GM18526 (cell line): ENCODE results near the gene EYA2.

ENCODE experiments used
- POLR2A ChIP-seq: IDR thresholded peaks from 3 replicates; pipeline ENCODE4 v1.6.1; 2011; ENCODE audit not compliant: insufficient read length; ENCODE audit errors: extremely low read depth

The EYA2 gene

DNA sequence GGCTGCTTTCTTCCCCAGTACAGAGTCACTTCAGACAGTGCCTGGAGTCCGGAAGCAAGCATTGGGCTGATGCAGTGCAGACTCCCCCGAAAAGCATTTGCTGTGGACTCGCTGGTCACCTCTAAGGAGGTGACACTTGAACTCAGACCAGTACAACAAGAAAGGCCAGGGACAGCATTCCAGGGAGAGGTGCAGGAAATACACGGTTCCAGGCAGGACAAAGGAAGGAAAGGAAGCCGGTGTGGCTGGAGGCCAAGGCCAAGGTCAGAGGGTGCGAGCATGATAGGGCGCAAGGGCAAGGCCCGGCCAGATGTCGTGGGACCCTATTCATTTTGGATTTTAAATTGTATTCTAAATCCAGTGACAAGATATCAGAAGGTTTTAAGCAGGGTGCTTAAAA lies 300.9 kb downstream of the EYA2 start:
- no peak for TF ChIP-seq POLR2A

DNA sequence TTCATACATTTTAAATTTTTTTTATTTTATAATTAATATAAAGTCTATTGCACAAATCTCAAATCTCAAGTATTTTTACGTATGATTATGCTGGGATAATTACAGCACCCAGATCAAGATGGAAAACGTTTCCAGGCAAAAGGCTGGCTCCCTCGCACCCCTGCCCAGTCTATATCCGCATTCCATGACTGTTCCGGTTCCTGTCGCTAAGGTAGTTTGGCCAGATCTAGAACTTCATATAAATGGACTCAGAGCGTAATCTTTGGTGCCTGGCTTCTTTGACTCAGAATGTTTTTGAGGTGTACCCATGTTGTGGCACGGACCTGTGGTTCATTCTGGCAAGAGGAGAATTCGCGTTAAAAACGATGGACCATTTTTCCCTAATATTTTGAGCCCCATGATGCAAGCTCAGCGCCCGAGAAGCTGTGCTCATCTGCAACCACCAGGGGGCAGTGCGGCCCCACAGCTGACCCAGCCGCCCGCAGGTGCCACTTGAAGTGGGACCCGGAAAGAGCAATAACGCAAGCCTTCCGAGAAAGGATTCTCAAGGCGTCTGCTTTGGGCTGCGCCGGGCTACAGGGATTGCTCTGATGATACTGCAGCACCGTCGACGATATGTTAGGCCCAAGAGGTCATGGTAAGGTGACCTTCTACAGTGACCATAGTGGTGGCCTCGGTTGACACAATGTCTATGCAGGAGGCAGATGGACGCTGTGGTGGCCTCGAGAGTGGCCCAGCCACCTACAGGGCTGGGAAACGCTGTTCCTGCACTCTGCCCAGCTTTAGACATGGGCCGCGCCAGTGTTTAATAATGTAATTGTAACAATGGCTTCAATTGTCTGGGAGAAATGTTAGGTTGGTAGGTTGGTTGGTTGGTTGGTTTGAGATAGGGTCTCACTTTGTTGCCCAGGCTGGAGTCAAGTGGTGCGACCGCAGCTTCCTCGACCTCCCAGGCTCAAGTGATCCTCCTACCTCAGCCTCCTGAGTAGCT lies 301.7 kb downstream of the EYA2 start:
- TF ChIP-seq POLR2A, result no peak

DNA sequence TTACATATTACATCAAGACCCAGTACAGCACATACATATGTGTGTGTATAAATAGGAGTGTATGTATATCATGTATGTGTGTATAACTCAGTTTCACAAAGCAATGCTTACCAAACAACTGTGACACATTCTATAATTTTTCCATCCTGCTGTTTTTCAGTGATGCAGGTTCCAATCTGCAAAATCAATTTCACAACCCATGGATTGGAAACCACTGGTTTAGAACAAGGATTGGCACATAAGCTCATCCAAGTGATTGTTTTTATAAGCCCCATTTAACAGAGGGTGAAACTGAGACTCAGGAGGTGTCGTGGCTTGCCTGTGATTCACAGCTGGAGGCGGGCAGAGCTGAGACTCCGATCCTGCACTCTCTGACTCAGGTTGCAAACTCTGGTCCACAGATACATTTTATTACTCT lies 303.6 kb downstream of the EYA2 start:
- no peak for TF ChIP-seq POLR2A

DNA sequence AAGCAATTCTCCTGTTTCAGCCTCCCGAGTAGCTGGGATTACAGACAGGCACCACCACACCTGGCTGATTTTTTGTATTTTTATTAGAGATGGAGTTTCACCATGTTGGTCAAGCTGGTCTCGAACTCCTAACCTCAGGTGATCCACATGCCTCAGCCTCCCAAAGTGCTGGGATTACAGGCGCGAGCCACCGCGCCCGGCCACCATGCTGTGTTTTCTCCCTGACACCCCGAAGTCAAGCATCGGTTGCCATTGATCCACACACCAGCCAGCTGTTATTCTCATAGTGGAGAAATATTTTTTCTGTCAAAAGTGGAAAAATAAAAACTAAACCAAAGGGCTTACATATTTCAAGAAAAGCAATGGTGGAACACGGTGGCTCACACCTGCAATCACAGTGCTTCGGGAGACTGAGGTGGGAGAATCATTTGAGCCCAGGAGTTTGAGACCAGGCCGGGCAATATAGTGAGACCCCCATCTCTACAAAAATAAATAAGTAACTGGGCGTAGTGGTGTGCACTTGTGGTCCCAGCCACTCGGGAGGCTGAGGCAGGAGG lies 304.4 kb downstream of the EYA2 start:
- no peak for TF ChIP-seq POLR2A

DNA sequence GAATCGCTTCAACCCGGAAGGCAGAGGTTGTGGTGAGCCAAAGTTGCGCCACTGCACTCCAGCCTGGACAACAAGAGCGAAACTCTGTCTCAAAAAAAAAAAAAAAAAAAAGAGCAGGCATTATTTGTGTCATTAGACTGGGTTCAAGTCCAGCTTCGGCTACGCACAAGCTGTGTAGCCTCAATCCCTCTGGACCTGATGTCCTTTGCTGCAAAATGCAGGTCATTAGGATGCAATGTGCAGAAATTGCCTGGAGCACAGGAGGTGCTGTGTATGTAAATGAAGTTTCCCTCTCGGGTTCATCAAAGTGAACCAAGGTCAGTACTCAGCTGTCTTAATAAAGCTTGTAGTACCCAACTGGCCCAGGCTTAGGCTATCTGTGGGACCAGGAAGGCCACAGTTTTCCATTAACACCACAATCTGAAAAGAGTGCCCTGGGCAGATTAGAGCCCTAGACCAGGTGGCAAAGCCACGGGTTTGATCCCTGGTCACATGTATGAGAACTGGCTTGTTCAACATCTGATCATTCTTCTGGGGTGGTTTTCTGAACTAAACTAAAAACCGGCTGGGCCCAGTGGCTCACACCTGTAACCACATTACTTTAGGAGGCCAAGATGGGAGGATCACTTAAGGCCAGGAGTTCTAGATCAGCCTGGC lies 306.6 kb downstream of the EYA2 start:
- no peak for TF ChIP-seq POLR2A

DNA sequence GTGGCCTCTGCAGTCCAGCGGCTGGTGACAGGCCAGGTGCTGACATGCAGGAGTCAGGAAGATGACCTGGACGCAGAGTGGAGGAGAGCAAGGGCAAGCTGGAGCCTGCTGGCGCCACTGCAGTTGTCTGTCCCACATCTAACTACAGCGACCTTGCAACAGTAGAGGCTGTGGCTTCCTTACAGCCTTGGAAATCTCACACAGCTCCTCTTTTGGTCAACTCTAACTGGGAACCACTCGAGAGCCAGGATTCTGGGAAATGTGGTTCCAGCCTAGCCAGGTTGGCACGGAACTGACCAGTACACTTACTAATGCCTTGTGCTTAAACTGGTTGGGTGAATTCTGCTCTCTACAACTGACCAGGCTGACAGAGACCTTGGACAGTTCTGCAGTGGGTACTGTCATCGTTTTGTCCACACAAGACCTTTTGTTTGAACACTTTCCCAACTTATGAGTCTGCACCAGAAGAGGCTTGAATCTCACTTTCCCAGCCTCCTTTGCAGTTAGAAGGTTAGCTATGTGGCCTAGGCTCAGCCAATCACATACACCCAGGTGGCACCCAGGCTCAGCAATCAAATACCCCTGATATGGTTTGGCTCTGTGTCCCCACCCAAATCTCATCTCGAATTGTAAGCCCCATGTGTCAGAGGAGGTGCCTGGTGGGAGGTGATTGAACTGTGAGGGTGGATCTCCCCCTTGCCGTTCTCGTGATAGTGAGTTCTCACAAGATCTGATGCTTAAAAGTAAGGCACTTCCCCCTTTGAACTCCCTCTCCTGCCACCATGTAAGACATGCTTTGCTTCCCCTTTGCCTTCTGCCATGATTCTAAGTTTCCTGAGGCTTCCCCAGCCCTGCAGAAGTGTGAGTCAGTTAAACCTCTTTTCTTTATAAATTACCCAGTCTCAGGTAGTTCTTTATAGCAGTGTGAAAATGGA lies 308.4 kb downstream of the EYA2 start:
- TF ChIP-seq POLR2A, result no peak

DNA sequence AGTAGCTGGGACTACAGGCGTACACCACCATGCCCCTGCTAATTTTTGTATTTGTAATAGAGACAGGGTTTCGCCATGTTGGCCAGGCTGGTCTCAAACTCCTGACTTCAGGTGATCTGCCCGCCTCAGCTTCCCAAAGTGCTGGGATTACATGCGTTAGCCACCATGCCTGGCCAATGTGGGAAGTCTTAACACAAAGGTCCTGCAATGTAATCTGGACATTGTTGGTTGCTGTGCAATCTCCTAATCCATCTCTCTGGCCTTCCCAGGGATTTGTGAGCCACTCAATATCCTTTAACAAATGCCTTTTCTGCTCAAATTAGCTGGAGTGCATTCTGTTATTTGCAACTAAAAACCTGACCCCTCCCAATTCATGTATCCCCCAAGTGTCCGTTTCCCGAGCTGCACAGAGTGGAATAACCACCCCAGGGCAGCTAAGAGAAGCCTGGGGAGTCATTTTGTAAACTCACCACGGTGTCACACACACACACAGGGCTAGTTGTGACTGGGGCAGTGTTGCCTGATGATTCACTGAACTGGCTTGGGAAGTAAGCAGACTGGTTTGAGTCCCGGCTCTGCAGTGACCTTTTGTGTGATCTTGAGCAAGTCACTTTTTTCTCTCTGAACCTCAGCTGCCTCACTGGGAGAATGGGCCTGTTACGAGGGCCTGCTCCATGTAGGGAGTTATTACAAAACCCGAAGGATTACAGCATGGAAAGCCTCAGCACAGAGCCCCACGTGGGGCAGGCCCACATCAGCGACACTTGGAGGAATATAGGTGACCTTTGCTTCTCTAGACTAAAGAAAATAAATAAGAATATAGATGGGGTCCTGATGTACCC lies 309.6 kb downstream of the EYA2 start:
- TF ChIP-seq POLR2A, result no peak

DNA sequence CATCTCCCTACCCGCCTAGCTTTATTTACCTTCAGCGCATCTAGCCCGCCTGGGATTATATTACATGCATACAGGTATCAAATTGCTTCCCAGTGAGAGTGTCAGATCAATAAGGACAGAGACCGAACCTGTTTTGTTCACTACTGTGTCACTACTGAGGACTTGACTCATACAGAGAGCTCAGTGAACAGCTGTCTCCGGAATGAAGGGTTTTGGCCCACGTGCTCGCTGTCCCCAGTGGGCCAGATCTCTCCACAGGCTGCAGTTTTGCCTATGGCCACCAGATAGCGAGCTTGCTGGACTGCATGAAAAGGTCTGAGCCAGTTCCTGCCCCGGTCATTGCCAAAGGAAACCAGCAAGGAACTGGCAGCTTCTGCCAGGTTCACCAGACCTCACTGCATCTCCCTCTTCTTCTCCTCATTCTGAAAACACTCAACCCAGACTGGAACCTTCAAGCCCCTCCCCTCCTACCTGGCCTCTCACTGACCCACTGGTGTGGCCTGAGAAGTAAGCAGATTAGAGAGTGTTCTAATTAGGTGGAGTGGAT lies 311.0 kb downstream of the EYA2 start:
- TF ChIP-seq POLR2A, result no peak

DNA sequence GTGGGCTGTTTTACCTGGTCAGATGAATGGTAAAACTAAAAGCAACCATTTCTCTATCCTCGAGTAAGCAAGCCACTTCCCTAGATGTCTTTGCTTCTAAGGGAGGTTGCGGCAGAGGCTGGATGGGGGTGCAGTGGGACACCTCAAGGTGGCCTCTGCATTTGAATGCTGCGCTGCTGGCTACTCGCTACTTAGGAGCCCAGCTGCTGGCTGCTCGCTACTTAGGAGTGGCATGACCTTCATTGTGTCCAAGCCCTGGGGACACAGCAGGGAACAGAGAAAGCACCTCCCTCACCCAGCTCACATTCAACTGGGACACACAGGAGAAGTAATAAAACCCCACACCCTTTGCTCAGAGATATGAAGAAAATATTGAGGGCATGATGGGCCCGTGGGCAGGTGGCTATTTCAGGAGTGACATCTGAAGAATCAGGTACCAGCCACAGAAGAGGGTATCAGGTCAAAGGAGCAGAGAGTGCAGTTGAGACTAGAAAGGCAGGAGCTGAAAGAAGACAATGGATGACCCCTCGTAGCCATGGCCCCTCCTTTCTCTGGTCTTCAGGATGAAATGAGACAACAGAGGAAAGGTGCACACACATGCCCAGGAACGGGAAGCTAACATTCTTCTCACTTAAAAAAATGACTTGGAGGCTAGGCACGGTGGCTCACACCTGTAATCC lies 312.5 kb downstream of the EYA2 start:
- no peak for TF ChIP-seq POLR2A

DNA sequence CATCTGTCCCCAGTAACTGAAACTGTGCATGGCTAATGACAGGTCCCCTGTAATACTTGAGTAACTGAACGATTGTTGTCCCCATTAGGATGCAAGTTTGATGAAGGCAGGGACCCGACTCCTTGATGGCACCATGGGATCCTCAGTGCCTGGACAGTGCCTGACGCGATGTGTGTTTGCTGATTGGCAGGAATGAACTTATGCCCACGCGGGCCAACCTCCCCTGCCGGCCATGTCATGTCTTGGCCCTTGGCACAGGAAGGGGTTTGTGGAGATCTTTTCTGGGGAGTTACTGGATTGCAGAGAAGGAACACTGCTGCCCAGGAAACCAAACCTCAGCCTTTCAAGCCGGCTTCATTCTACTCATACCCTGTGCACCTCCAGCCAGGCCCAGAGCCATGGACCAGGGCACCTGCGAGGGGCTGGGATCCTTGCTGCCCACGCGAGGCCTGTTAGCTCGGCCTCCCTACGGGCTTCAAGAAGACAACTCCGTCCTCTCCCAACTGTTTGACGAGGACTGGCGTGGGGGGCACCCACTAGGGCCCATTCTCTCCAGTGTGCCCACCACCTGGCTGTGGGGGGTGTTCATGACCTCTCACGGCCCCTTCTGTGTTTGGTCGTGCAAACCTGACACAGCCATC lies 314.0 kb downstream of the EYA2 start:
- no peak for TF ChIP-seq POLR2A

DNA sequence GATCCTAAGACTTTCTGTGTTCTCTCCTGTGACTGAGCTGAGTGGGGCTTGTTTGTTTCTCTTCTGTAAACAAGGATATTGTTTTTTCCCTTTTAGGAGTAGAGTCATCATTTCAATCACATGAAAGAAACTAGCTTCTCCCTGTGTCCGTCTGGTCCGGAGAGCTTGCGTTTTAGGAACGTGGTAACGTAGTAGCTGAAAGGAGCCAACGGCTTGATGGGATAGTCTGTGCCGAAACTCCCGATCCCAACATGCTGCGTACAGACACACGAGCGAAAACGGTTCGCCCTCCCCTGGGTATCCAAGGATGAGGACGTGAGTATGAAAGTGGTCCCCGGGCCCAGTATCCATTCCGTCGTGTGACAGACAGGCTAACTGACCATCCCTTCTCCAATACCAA lies 315.3 kb downstream of the EYA2 start:
- TF ChIP-seq POLR2A, result no peak

DNA sequence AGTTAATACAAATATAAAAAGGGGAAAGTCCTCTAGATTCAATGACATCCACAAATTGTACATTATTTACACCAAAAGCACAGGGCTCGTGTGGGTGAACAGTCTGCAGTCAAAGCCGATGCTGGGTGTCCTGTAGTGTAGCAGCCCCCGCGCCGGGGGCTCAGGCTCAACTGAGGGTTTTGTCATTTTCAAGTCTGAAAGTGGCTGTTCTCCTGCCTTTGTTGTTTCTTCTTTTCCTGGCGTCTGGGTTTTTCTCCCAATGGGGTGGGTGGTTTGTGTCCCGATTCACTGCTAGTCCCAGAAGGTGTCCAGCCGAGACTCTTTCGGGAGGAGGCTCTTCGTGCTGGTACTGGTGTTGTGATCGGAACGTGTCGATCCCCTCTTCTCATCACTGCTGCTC lies 315.8 kb downstream of the EYA2 start:
- no peak for TF ChIP-seq POLR2A

DNA sequence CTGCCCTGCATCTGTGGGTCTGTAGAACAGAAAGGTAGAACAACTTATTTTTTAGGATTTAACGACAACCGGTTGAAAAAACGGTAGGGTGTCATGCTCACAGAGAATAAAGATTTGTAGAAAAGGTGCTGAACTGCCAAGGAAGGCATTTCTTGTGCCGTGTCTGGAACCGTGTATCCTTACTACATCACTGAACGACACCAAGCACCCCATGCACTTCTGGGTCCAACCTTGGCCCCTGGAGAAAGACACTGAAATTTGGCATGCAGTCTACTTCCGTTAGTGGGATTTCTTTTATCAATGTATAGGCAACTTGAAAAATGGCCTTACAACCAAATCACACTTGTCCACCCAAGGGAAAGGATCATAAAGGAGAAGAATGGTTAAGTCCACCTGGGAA lies 316.4 kb downstream of the EYA2 start:
- TF ChIP-seq POLR2A, result no peak
